AG04449 (cell line): ENCODE measurements around the gene LHX6.

Experiments
- CTCF ChIA-PET: fragments of 350-600 bp; formaldehyde crosslinking; extraction: SDS; loops from one replicate; lab custom pipeline; 2021; ENCODE audit warnings: antibody characterized with exemption; lab: Yijun Ruan, JAX
- POLR2A ChIA-PET: fragments of 400-600, 350-600 bp; formaldehyde crosslinking; extraction: SDS; loops from one replicate; lab custom pipeline; 2020; ENCODE audit warnings: antibody characterized with exemption, inconsistent platforms; lab: Yijun Ruan, JAX
- DNase-seq: peaks from one replicate; pipeline ENCODE4 v3.0.0-alpha.2; 2010; ENCODE audit warnings: low read depth, low spot score
- H3K4me3 ChIP-seq: 2 replicates; pipeline ENCODE4 v1.5.1; 2011; ENCODE audit warnings: low read depth, mild to moderate bottlenecking, control low read depth, low read length
- CTCF ChIP-seq: IDR thresholded peaks from one replicate; pipeline ENCODE4 v1.5.1; 2011; ENCODE audit warnings: mild to moderate bottlenecking, moderate library complexity, low read length, control low read depth, inconsistent platforms; ENCODE audit not compliant: insufficient read depth; ENCODE audit errors: missing control alignments

The LHX6 gene

GRCh38 chr9:122186777-122187470, 41.8 kb downstream of the LHX6 start:
- no peak for DNase-seq
- no peak for TF ChIP-seq CTCF
- H3K4me3 ChIP-seq = no peak overlapping the region
- POLR2A ChIA-PET = no interaction called here
- CTCF ChIA-PET = interaction anchor here (1.6 kb wide), 1 partner anchor 88 kb away, joined by 5 read pairs; no protein-coding TSS in a partner anchor

DNA sequence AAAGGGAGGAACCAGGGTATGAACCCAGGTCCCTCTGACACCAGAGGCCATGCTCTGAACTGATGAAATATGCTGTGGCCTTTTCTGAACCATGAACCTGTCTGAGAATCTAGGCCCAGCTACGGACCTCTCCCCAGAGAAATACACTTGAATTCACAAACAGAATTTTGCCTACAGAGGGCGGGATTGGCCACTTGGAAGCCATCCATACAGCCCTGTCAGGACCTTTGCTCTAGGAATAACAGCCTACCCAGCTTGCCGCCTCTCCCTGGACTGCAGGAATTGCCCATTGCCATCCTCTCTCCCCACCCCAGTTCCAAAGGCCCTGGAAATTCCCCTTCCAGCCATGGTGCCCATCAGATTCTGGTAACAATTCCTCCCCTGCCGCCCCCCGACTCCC, 42.5 kb downstream of the LHX6 start:
- no peak for TF ChIP-seq CTCF
- ChIA-PET POLR2A (no interaction called here), CTCF (interaction anchor here (1.6 kb wide), 1 partner anchor 87 kb away, joined by 5 read pairs; no protein-coding TSS in a partner anchor)

GRCh38 chr9:122184551-122184950, 44.2 kb downstream of the LHX6 start:
- TF ChIP-seq CTCF = no peak
- DNase-seq = no peak
- POLR2A ChIA-PET = no interaction called here
- CTCF ChIA-PET = no interaction called here
- H3K4me3 ChIP-seq = no peak overlapping the region

More for the DNA sequence above, 42.5 kb downstream of the LHX6 start:
- DNase-seq = no peak
- H3K4me3 ChIP-seq = no peak overlapping the region

GRCh38 chr9:122183501-122183900, 45.3 kb downstream of the LHX6 start:
- no peak for DNase-seq
- no peak overlapping the region for H3K4me3 ChIP-seq
- ChIA-PET POLR2A (no interaction called here), CTCF (no interaction called here)
- TF ChIP-seq CTCF = no peak

DNA sequence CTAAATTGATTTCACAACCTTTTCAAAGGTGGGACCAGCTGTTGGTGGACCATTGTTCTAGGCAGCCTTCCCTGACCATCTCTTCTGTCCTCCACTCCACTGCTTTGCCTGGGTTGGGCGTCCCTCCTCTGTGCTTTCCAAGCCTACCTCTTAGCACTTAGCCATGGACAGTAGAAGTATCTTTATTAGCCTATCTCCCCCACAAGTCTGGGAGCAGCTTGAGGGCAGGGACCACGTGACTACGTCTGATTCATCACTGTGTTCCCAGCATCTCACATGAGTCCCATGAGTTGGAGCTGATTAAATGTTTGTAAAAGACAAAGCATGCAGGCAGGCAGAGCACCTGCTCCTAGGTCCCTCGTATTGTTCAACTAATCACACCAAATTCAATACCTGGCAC, 48.1 kb downstream of the LHX6 start:
- CTCF ChIA-PET = interaction anchor here (1.3 to 1.4 kb wide), 2 partner anchors 22 to 57 kb away, joined by 3 to 4 read pairs; no protein-coding TSS in a partner anchor
- DNase-seq = peak; percentile 40

GRCh38 chr9:122179690-122180074, 49.1 kb downstream of the LHX6 start:
- TF ChIP-seq CTCF = no peak
- no peak for DNase-seq
- CTCF ChIA-PET = interaction anchor here (1.4 kb wide), 1 partner anchor 56 kb away, joined by 3 read pairs; no protein-coding TSS in a partner anchor
- no peak overlapping the region for H3K4me3 ChIP-seq
- POLR2A ChIA-PET = no interaction called here

More for the DNA sequence above, 48.1 kb downstream of the LHX6 start:
- POLR2A ChIA-PET = no interaction called here
- no peak for TF ChIP-seq CTCF
- no peak overlapping the region for H3K4me3 ChIP-seq
